ENCODE results near the gene PIGP. TPM values are rescaled to one million over a fixed set of nuclear protein-coding genes. Genes with fewer than 3 reads are reported as not detected.
"Not testable (repeated sequence)": the region's sequence is repeated elsewhere in the genome, so short reads cannot be mapped to it uniquely, and the experiment has no call there.

The PIGP gene
- total RNA-seq, 1 donor from 2014 or later, result 34.0 TPM

GRCh38 chr21:37055271-37055855, 17.5 kb downstream of the PIGP start:
- ATAC-seq (ENCODE audit: poor library complexity) (no peak), DNase-seq (no peak)
- intact Hi-C loops (cut with DNase I), result no loop called here

GRCh38 chr21:37049741-37050140, 23.1 kb downstream of the PIGP start:
- ATAC-seq (ENCODE audit: poor library complexity); intact Hi-C loops (cut with DNase I); DNase-seq: not testable (repeated sequence)

- DNase-seq (no peak), ATAC-seq (ENCODE audit: poor library complexity) (no peak)
- intact Hi-C loops (cut with DNase I), result no loop called here
Measured at GRCh38 chr21:37047079-37047478, 25.8 kb downstream of the PIGP start.

GRCh38 chr21:37045556-37045955, 27.3 kb downstream of the PIGP start:
- no peak for ATAC-seq (ENCODE audit: poor library complexity)
- DNase-seq, result no peak
- intact Hi-C loops (cut with DNase I), result no loop called here

- intact Hi-C loops (cut with DNase I), result no loop called here
- DNase-seq, result no peak
- ATAC-seq (ENCODE audit: poor library complexity), result no peak
Measured at GRCh38 chr21:37045149-37045548, 27.7 kb downstream of the PIGP start.

- ATAC-seq (ENCODE audit: poor library complexity) (no peak), DNase-seq (no peak)
- intact Hi-C loops (cut with DNase I), result no loop called here
Measured at GRCh38 chr21:37044643-37045042, 28.2 kb downstream of the PIGP start.

GRCh38 chr21:37043818-37044217, 29.1 kb downstream of the PIGP start:
- intact Hi-C loops (cut with DNase I), result no loop called here
- DNase-seq (no peak), ATAC-seq (ENCODE audit: poor library complexity) (no peak)

GRCh38 chr21:37041706-37042271, 31.1 kb downstream of the PIGP start:
- no peak for ATAC-seq (ENCODE audit: poor library complexity)
- no peak for DNase-seq
- intact Hi-C loops (cut with DNase I), result no loop called here

GRCh38 chr21:37040212-37040611, 32.7 kb downstream of the PIGP start:
- no peak for ATAC-seq (ENCODE audit: poor library complexity)
- intact Hi-C loops (cut with DNase I), result no loop called here
- no peak for DNase-seq

GRCh38 chr21:37039411-37040075, 33.3 kb downstream of the PIGP start:
- intact Hi-C loops (cut with DNase I), result no loop called here
- DNase-seq, result no peak
- no peak for ATAC-seq (ENCODE audit: poor library complexity)

- DNase-seq (no peak), ATAC-seq (ENCODE audit: poor library complexity) (no peak)
- intact Hi-C loops (cut with DNase I), result no loop called here
Measured at GRCh38 chr21:37036177-37036576, 36.7 kb downstream of the PIGP start.

- intact Hi-C loops (cut with DNase I); ATAC-seq (ENCODE audit: poor library complexity); DNase-seq: not testable (repeated sequence)
Measured at GRCh38 chr21:37034394-37034793, 38.5 kb downstream of the PIGP start.

GRCh38 chr21:37032877-37033471, 39.9 kb downstream of the PIGP start:
- no peak for DNase-seq
- ATAC-seq (ENCODE audit: poor library complexity), result no peak
- intact Hi-C loops (cut with DNase I), result no loop called here

- DNase-seq, result no peak
- ATAC-seq (ENCODE audit: poor library complexity), result no peak
- intact Hi-C loops (cut with DNase I), result no loop called here
Measured at GRCh38 chr21:37032293-37032692, 40.6 kb downstream of the PIGP start.

GRCh38 chr21:37030864-37031263, 42.0 kb downstream of the PIGP start:
- DNase-seq (no peak), ATAC-seq (ENCODE audit: poor library complexity) (no peak)
- intact Hi-C loops (cut with DNase I), result no loop called here

- intact Hi-C loops (cut with DNase I), result no loop called here
- DNase-seq (no peak), ATAC-seq (ENCODE audit: poor library complexity) (no peak)
Measured at GRCh38 chr21:37028570-37028969, 44.3 kb downstream of the PIGP start.

GRCh38 chr21:37026499-37026898, 46.4 kb downstream of the PIGP start:
- intact Hi-C loops (cut with DNase I), result no loop called here
- DNase-seq (no peak), ATAC-seq (ENCODE audit: poor library complexity) (no peak)

- DNase-seq, result no peak
- ATAC-seq (ENCODE audit: poor library complexity), result no peak
Measured at GRCh38 chr21:37017951-37018679, 54.8 kb downstream of the PIGP start.

More at GRCh38 chr21:37017951-37018679, 54.8 kb downstream of the PIGP start:
- intact Hi-C loops (cut with DNase I), result no loop called here
